ENCODE data around the gene MAN2B2. TPM values are rescaled to one million over a fixed set of nuclear protein-coding genes. Genes with fewer than 3 reads are reported as not detected.
A peak's percentile ranks its signal among the peaks of the same experiment; 100 is the strongest.

The MAN2B2 gene
- total RNA-seq, 1 experiment from 2014 or later: 8.5 TPM

DNA sequence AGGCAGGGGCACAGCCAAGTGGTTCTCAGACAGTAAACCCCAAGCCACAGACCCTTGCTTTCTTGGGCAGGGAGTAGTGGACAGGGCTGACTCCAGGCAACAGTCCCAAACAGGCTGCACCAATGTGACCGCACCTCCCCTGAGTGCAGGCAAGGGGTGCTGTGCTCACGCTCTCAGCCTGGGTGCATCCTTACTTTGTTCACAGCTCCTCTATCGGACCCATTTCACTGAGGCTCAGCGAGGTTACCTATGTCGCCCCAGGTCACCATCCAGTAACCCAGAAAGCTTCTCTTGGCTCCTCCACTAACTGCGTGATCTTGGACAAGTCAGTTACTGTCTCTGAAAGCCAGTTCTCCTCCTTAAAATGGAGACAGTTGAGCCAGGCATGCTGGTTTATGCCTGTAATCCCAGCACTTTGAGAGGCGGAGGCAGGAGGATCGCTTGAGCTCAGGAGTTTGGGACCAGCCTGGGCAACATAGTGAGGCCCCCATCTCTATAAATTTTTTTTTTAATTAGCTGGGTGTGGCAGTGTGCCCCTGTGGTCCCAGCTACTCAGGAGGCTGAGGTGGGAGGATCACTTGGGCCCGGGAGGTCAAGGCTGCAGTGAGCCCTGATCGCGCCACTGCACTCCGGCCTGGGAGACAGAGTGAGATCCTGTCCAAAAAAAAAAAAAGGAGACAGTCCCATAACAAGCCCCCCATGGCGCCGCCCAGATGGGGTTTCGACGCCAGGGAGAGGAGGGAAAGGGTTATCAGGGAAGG is 823 bp upstream of the MAN2B2 start:
- ATAC-seq (no peak), DNase-seq (no peak)
- H3K9me2 ChIP-seq (replicated peaks; ENCODE audit: low read length): no peaks in the 10 kb centered on the region
- H3K4me3 ChIP-seq (ENCODE audit: low read length): peak overlapping the region; percentile 80
- no TSS peak for BruUV-seq (replicated peaks)
- H3K4me2 ChIP-seq (ENCODE audit: low read length): peak overlapping the region; percentile 96
- peak overlapping the region; percentile 64; the same call in 1 of the 2 replicates for H3K9ac ChIP-seq (ENCODE audit: low read length)
- H3K27ac ChIP-seq (ENCODE audit: low read length): no peak overlapping the region
- TF ChIP-seq, protein P1, sequence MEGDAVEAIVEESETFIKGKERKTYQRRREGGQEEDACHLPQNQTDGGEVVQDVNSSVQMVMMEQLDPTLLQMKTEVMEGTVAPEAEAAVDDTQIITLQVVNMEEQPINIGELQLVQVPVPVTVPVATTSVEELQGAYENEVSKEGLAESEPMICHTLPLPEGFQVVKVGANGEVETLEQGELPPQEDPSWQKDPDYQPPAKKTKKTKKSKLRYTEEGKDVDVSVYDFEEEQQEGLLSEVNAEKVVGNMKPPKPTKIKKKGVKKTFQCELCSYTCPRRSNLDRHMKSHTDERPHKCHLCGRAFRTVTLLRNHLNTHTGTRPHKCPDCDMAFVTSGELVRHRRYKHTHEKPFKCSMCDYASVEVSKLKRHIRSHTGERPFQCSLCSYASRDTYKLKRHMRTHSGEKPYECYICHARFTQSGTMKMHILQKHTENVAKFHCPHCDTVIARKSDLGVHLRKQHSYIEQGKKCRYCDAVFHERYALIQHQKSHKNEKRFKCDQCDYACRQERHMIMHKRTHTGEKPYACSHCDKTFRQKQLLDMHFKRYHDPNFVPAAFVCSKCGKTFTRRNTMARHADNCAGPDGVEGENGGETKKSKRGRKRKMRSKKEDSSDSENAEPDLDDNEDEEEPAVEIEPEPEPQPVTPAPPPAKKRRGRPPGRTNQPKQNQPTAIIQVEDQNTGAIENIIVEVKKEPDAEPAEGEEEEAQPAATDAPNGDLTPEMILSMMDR (conservative IDR thresholded peaks at IDR 0.05; ENCODE audit: low read depth, low read length): no peak
- TF ChIP-seq EZH2 (IDR thresholded peaks at IDR 0.05; ENCODE audit: low read length, unreplicated experiment) (no peak), EZH2phosphoT487 (IDR thresholded peaks at IDR 0.05; ENCODE audit: borderline replicate concordance, low read length) (no peak)
- POLR2A ChIA-PET (ENCODE audit: unreplicated experiment): interaction anchor here (0.6 kb wide), 2 partner anchors 99 to 252 kb away, joined by 3 to 6 read pairs; a partner anchor contains a TSS
- peaks cover 20% of the 10 kb centered on the region for H3K4me1 ChIP-seq (ENCODE audit: insufficient read depth, low read length)
- intact Hi-C loops (cut with micrococcal nuclease): no loop called here
- H3K36me3 ChIP-seq (ENCODE audit: low read depth, low read length): no peaks in the 10 kb centered on the region; the same call in 1 of the 2 replicates
- no peaks in the 10 kb centered on the region for H4K20me1 ChIP-seq (ENCODE audit: low read length)
- no peaks in the 10 kb centered on the region for H3K79me2 ChIP-seq (ENCODE audit: low read length)
- H3F3A ChIP-seq (ENCODE audit: low read length, unreplicated experiment): no peaks in the 10 kb centered on the region
- CTCF ChIA-PET: no interaction called here
- no peaks in the 10 kb centered on the region for H3K27me3 ChIP-seq (ENCODE audit: low read length)
- H3K9me3 ChIP-seq (ENCODE audit: low read length): no peaks in the 10 kb centered on the region
- peak overlapping the region; percentile 95 for H2AFZ ChIP-seq (ENCODE audit: low read length)

DNA sequence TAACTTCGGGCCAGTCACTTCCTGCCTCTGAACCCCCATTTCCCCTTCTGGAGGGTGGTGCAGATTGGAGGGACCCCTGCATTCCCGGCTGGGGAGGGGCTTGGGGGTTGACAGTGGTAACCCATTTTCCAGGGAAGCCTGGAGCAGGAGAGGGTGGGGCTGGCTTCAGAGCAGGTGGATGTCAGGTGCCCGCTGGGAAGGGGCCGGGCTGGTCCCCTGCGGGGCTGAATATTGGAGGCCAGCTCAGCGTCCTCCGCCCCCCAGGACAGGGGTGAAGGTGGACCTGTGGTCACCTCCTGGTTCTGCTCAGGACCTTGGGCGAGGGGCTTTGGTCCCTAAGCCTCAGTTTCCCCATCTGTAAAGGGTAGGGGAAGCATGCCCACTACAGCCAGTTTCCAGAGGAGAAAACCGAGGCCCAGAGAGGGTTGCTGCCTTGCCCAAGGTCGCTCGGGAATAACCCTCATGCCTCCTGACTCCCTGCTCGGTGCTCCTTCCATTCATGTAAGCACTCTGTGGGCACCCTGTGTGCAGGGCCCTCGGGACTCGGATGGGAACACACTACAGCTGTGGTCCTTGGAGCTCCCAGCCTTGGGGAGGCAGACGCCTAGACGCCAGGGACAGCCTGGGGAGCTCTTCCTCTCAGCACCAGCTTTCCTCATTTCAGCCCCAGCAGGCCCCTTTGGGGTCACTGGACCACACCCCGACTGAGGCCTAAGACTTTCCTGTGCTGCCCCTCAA is 683 bp downstream of the MAN2B2 start:
- H2AFZ ChIP-seq (ENCODE audit: low read length): peak overlapping the region; percentile 95
- H3K4me2 ChIP-seq (ENCODE audit: low read length): peak overlapping the region; percentile 96
- no peaks in the 10 kb centered on the region for H3K79me2 ChIP-seq (ENCODE audit: low read length)
- peaks cover 3% of the 10 kb centered on the region for H3K36me3 ChIP-seq (ENCODE audit: low read depth, low read length)
- TSS peak; percentile 34 for BruUV-seq (replicated peaks)
- no peaks in the 10 kb centered on the region for H3F3A ChIP-seq (ENCODE audit: low read length, unreplicated experiment)
- H3K4me3 ChIP-seq (ENCODE audit: low read length): peak overlapping the region; percentile 80
- no peak overlapping the region for H3K27ac ChIP-seq (ENCODE audit: low read length)
- H3K9me2 ChIP-seq (replicated peaks; ENCODE audit: low read length): no peaks in the 10 kb centered on the region
- H3K9me3 ChIP-seq (ENCODE audit: low read length): no peaks in the 10 kb centered on the region
- CTCF ChIA-PET: no interaction called here
- intact Hi-C loops (cut with micrococcal nuclease): no loop called here
- peaks cover 20% of the 10 kb centered on the region for H3K4me1 ChIP-seq (ENCODE audit: insufficient read depth, low read length)
- ATAC-seq (no peak), DNase-seq (no peak)
- peak overlapping the region; percentile 64 for H3K9ac ChIP-seq (ENCODE audit: low read length)
- TF ChIP-seq EZH2phosphoT487 (IDR thresholded peaks at IDR 0.05; ENCODE audit: borderline replicate concordance, low read length): no peak
- TF ChIP-seq, protein P1 (conservative IDR thresholded peaks at IDR 0.05; ENCODE audit: low read depth, low read length): no peak
- no peak for TF ChIP-seq EZH2 (IDR thresholded peaks at IDR 0.05; ENCODE audit: low read length, unreplicated experiment)
- H3K27me3 ChIP-seq (ENCODE audit: low read length): no peaks in the 10 kb centered on the region
- no peaks in the 10 kb centered on the region for H4K20me1 ChIP-seq (ENCODE audit: low read length)
- POLR2A ChIA-PET (ENCODE audit: unreplicated experiment): no interaction called here
